CD4-positive, alpha-beta T cell treated with Interferon gamma for 1 hour (primary cell): Measurements from ENCODE around the gene SLC28A2.
"Not testable (repeated sequence)": the region's sequence is repeated elsewhere in the genome, so short reads cannot be mapped to it uniquely, and the experiment has no call there.

ENCODE experiments used
- DNase-seq: peaks from one replicate; pipeline ENCODE4 v3.0.0-alpha.2; 2020

SLC28A2 gene, protein sequence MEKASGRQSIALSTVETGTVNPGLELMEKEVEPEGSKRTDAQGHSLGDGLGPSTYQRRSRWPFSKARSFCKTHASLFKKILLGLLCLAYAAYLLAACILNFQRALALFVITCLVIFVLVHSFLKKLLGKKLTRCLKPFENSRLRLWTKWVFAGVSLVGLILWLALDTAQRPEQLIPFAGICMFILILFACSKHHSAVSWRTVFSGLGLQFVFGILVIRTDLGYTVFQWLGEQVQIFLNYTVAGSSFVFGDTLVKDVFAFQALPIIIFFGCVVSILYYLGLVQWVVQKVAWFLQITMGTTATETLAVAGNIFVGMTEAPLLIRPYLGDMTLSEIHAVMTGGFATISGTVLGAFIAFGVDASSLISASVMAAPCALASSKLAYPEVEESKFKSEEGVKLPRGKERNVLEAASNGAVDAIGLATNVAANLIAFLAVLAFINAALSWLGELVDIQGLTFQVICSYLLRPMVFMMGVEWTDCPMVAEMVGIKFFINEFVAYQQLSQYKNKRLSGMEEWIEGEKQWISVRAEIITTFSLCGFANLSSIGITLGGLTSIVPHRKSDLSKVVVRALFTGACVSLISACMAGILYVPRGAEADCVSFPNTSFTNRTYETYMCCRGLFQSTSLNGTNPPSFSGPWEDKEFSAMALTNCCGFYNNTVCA

DNA sequence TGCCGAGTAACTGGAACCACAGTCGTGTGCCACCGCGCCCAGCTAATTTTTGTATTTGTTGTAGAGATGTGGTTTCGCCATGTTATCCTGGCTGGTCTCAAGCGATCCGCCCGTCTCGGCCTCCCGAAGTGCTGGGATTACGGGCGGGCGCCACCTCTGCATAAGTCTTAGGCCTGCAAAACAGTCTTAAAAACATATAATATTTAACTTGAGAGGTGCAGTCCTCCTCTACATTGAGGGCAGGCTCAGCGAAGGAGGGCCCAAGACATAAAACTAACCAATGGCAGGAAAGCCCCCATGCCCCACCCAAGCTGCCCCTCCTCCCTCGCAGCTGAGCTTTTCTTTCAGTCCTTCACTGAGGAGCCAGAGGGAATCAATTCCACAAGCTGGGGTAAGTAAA lies at the start of gene SLC28A2:
Gene SLC28A2 (plus strand): TSS at position 347 of the 400 bp plus-strand sequence. CDS start 982 bp downstream, outside the sequence.
- no peak for DNase-seq

DNA sequence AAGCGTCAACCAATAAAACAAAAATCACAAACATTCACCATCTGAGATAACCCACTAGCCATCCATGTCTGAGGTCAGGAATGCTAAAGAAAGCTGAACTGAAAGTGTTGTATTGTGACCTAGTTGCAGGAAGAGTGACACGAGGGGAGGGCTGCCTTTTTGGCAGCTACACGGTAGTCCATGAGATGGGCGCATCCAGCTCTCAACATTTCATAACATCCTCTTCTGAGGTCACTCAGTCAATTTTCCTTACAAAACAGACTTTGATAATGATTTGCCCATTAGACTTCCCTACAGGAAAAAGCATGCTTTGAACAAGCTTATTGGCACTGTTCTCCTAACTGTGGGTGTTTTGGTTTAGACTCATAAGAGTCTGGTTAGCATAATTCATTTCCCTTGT lies 48.9 kb upstream of the SLC28A2 start:
- no peak for DNase-seq

GRCh38 chr15:45205192-45205591 lies 46.8 kb upstream of the SLC28A2 start:
- DNase-seq: peak; percentile 56

DNA sequence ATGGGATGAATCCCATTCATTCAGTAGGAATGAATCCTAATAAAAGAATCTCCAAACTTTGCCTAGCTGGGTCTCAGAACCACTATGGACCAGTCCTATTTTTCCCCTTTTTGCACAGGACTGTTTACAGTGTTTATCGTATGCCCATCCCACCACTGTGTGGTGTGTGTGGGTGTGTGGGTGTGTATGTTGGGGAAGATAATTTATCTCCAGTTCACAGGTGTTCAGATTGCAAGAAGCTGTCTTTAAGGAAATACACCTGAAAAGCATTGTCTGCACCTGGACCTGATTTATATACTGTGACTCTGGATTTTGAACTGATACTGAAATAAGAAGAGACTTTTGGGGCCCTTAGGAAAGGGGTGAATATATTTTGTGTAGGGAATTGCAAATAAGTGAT lies 39.5 kb upstream of the SLC28A2 start:
- DNase-seq: no peak

GRCh38 chr15:45221053-45221599 lies 30.9 kb upstream of the SLC28A2 start:
- no peak for DNase-seq

- DNase-seq: no peak
Observed at GRCh38 chr15:45221967-45222366, 30.1 kb upstream of the SLC28A2 start.

DNA sequence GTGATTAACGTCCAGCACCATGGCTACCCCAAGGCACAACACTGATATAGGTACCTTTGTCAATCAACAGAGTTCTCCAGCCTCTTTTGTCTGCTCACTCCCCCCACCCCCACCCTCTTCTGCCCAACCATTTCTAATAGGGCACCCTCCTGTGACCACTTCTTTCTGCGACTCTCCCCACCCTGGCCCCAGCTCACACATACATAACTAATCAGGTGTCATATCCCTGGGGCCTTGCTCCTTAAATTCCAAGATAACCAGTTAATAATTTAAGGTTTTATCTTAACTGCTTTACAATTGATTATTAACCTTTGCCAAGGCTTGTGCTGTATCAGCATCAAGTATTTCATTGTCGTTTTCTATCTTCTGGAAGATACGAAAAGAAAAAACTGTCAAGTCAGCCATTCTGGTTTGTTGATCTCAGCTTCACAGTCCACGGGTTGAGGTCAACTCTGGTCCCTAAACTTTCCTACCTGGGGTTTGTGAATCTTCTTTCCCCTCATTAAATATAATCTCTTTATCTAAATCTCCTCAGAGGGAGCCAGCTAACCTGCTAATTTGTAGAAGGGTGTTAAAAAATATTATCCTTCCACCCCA lies 27.3 kb upstream of the SLC28A2 start:
- no peak for DNase-seq

GRCh38 chr15:45225506-45226273 lies 26.3 kb upstream of the SLC28A2 start:
- DNase-seq: no peak

- DNase-seq: no peak
Observed at GRCh38 chr15:45228931-45229330, 23.1 kb upstream of the SLC28A2 start.

- DNase-seq: no peak
Observed at GRCh38 chr15:45230245-45230965, 21.6 kb upstream of the SLC28A2 start.

DNA sequence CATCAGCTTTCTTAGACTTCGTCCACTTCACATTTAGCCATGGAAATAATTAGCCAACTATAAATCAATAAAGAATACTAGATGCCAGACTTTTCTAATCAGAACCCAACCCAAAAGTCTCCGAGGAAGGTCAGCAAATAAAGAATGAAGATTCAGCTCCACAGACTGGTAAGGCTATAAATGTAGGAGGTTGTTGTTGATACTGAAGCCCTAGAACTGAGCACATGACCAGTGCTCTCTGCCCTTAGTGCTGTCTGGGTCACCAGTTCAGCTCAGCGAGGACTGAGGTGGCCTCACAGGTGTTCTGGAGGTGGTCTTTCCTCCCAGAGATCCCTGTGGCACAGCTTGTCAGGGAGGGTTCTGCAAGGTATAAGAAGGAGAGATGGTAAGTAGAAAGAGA lies 20.9 kb upstream of the SLC28A2 start:
- DNase-seq: no peak

- DNase-seq: no peak
Observed at GRCh38 chr15:45231864-45232562, 20.0 kb upstream of the SLC28A2 start.

GRCh38 chr15:45234562-45235235 lies 17.3 kb upstream of the SLC28A2 start:
- no peak for DNase-seq

DNA sequence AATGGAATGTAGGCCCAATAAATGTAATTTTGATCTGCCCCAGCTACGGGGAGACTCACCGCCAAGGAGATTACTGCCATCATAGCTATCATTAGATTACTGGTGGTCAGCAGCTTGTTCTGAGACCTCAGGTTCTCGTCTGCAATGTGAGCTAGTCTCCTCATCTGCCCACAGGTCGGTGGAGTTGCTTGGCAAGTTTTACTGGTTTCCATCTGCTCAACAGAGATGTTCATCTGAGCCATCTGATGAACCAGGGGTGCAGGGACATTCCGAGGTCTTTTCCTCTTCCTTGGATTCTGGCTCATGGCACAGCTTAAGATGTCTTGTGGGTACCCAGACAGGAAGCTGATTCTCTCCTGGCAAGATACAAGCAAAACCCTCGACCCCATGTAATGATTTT lies 15.2 kb upstream of the SLC28A2 start:
- not testable (repeated sequence) for DNase-seq

GRCh38 chr15:45242289-45242688 lies 9.7 kb upstream of the SLC28A2 start:
- no peak for DNase-seq

DNA sequence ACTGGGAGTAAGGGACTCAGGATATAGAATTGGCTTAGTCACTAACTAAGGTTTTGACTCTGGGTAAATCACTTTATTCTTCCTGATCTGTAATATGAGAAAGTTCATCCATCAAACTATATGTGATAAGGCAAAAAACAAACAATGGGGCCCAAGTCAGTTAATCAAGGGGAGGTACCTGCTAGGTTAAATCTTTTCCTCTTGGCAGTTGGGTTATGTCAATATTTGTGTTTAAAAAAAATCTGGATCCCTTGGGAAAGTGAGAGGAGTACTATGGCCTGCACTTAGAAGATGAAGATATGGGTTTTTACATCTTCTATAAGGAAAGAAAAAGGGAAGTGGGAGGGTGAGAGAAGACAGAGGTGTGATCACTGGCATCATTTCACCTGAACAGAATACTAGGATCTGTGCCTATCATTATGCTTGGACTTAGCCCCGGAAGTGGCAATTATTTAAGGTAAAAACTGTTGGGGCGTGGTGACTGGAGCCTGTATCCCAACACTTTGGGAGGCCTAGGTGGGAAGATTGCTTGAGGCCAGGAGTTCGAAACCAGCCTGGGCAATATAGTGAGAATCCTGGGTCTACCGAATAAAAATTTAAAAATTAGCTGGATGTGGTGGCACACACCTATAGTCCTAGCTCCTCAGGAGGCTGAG lies 2.8 kb upstream of the SLC28A2 start:
- DNase-seq: no peak

GRCh38 chr15:45253330-45253729 lies 1.3 kb downstream of the SLC28A2 start:
- DNase-seq: no peak

DNA sequence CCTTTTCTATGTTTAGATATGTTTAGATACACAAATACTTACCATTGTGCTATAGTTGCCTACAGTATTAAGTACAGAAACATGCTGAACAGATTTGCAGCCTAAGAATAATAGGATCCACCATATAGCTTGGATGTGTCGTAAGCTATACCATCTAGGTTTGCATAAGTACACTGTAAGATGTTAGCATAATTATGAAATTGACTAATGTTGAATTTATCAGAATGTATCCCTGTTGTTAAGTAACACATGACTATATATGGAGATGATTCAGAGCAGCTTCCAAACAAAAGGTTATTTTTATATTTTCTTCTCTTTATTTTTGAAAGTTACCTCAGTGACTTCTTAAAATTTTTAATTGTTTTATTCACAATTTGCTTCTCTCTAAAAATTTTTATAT lies 2.4 kb downstream of the SLC28A2 start:
- DNase-seq: no peak

- DNase-seq: not testable (repeated sequence)
Observed at GRCh38 chr15:45254824-45255223, 2.8 kb downstream of the SLC28A2 start.

DNA sequence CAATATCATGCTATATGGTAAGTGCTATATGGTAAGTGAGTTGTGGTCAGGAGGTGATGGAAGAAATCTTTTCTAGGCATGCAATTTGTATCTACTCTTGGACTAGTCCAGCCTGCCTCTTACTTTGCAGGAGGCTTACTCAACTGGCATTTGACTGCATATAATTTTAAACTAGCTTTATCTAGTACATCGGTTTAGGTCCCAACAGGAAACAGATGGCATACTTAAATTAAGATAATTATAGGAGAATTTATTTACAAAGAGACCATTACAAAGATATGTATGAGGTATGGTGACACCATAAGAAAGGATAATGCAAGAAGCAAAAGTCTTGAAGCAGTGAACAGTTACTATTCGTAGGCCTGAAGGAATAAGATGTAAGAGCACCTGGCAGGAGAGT lies 7.8 kb downstream of the SLC28A2 start:
- DNase-seq: no peak
